ENCODE results near the gene KCNJ10.

KCNJ10 gene

GRCh38 chr1:159989581-159989980 lies 80.4 kb downstream of the KCNJ10 start:
- DNase-seq = no peak
- TF ChIP-seq CTCF (IDR thresholded peaks at IDR 0.05) = no peak
- Mint-ChIP-seq H3K4me3 (no peak overlapping the region), H3K9me3 (peaks cover 7% of the 10 kb centered on the region), H3K27ac (no peak overlapping the region), H3K4me1 (peaks cover 11% of the 10 kb centered on the region), H3K36me3 (ENCODE audit: low read depth) (no peaks in the 10 kb centered on the region), H3K27me3 (ENCODE audit: low read depth, poor library complexity) (peaks cover 21% of the 10 kb centered on the region)

DNA sequence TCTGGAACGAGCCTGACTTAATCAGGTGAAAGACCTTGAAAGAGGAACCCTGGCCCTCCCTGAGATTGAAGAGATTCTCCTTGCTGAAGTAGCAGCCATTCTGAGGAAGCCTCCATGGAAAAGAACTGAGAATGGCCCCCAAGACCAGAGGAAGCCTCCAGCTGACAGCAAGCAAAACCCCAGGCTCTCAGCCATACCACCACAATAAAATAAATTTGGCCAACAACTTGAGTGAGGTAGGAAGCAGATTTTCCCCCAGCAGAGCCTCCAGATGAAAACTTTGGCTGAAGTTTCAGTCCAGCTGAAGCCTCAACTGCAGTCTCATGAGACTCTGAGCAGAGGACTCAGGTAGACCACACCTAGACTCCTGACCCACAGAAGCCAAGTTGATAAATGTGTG lies 82.0 kb downstream of the KCNJ10 start:
- Mint-ChIP-seq H3K27me3 (ENCODE audit: low read depth, poor library complexity) (peaks cover 19% of the 10 kb centered on the region), H3K4me3 (no peak overlapping the region), H3K27ac (no peak overlapping the region), H3K36me3 (ENCODE audit: low read depth) (no peaks in the 10 kb centered on the region), H3K4me1 (peaks cover 23% of the 10 kb centered on the region), H3K9me3 (peaks cover 8% of the 10 kb centered on the region)
- DNase-seq = no peak
- no peak for TF ChIP-seq CTCF (IDR thresholded peaks at IDR 0.05)

DNA sequence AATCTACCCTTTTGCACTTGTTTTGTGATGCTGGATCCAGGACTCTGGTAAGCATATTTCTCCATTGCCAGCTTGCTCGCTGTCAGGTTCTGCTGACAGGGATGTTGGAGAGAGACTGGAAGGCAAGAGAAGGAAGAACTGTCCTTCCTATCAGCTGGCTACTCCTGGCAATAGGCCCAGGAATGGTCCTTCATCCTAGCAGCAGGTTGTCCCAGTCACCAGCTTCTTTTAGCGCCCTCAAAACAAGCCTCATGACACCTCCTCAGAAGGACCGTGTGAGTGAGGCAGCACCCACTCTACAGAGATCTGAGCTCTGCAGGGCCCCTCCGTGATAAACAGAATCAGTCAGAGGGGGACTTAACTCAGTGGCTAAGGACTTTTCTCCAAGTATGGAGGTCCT lies 82.8 kb downstream of the KCNJ10 start:
- Mint-ChIP-seq H3K27me3 (ENCODE audit: low read depth, poor library complexity) (peaks cover 19% of the 10 kb centered on the region), H3K4me3 (no peak overlapping the region), H3K36me3 (ENCODE audit: low read depth) (no peaks in the 10 kb centered on the region), H3K27ac (no peak overlapping the region), H3K4me1 (peaks cover 27% of the 10 kb centered on the region), H3K9me3 (peaks cover 10% of the 10 kb centered on the region)
- DNase-seq = no peak
- TF ChIP-seq CTCF (IDR thresholded peaks at IDR 0.05) = no peak

- Mint-ChIP-seq H3K27ac (no peak overlapping the region), H3K4me1 (peaks cover 32% of the 10 kb centered on the region), H3K4me3 (no peak overlapping the region), H3K27me3 (ENCODE audit: low read depth, poor library complexity) (peaks cover 19% of the 10 kb centered on the region), H3K36me3 (ENCODE audit: low read depth) (no peaks in the 10 kb centered on the region), H3K9me3 (peaks cover 10% of the 10 kb centered on the region)
- TF ChIP-seq CTCF (IDR thresholded peaks at IDR 0.05) = no peak
- no peak for DNase-seq
Observed at GRCh38 chr1:159986531-159986930, 83.4 kb downstream of the KCNJ10 start.

GRCh38 chr1:159986093-159986492 lies 83.9 kb downstream of the KCNJ10 start:
- Mint-ChIP-seq H3K9me3 (peaks cover 10% of the 10 kb centered on the region), H3K4me1 (peaks cover 32% of the 10 kb centered on the region), H3K4me3 (no peak overlapping the region)

More at GRCh38 chr1:159986093-159986492, 83.9 kb downstream of the KCNJ10 start:
- Mint-ChIP-seq H3K36me3 (ENCODE audit: low read depth) (no peaks in the 10 kb centered on the region), H3K27ac (no peak overlapping the region), H3K27me3 (ENCODE audit: low read depth, poor library complexity) (peaks cover 19% of the 10 kb centered on the region)
- TF ChIP-seq CTCF (IDR thresholded peaks at IDR 0.05) = no peak
- no peak for DNase-seq

Data from nephron progenitor cell (in vitro differentiated cells).